SK-MEL-5 (cell line): ENCODE measurements around the gene AURKAIP1. TPM values are rescaled to one million over a fixed set of nuclear protein-coding genes. Genes with fewer than 3 reads are reported as not detected.
"Not testable (repeated sequence)": the region's sequence is repeated elsewhere in the genome, so short reads cannot be mapped to it uniquely, and the experiment has no call there.

ENCODE experiments used
- DNase-seq: peaks from one replicate; pipeline ENCODE4 v3.0.0-alpha.2; 2016; ENCODE audit warnings: low read depth, low spot score
- in situ Hi-C: cut with HindIII; loops from 2 replicates; pipeline ENCODE4 v1.10.0; 2016; ENCODE audit warnings: low sequenced_read_pairs, high pct_unique_total_duplicates, low pct_unique_long_range_greater_than_20kb
- total RNA-seq: library from RNA; depleted of rRNA; stranded (reverse); fragments of >200 nt; shearing (Covaris generic); gene quantifications from 2 replicates; pipeline ENCODE4 v1.2.3, GENCODE V29; 2014

AURKAIP1 gene
- total RNA-seq, 1 experiment from 2014 or later: 136 TPM

DNA sequence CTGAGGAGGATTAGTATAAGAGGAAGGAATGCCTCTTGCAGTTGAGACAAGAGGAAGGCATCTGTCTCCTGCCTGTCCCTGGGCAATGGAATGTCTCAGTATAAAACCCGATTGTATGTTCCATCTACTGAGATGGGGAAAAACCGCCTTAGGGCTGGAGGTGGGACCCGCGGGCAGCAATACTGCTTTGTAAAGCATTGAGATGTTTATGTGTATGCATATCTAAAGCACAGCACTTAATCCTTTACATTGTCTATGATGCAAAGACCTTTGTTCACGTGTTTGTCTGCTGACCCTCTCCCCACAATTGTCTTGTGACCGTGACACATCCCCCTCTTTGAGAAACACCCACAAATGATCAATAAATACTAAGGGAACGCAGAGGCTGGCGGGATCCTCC lies 35.2 kb upstream of the AURKAIP1 start:
- DNase-seq, in situ Hi-C loops: not testable (repeated sequence)

GRCh38 chr1:1407636-1408318 lies 32.8 kb upstream of the AURKAIP1 start:
- DNase-seq: peak; percentile 34
- in situ Hi-C loops: no loop called here

GRCh38 chr1:1406821-1407635 lies 32.0 kb upstream of the AURKAIP1 start, which contains the start of gene MRPL20:
MRPL20 (minus strand) TSS chr1:1407293; CDS start chr1:1407217, 76 bp downstream.
- peak; percentile 88 for DNase-seq
- in situ Hi-C loops: no loop called here

- in situ Hi-C loops: no loop called here
- no peak for DNase-seq
These were observed 31.3 kb upstream of the AURKAIP1 start for GRCh38 chr1:1406101-1406820.

GRCh38 chr1:1403653-1404052 lies 28.6 kb upstream of the AURKAIP1 start:
- in situ Hi-C loops: no loop called here
- DNase-seq: no peak

GRCh38 chr1:1402901-1403392 lies 27.9 kb upstream of the AURKAIP1 start:
- in situ Hi-C loops, DNase-seq: not testable (repeated sequence)

DNA sequence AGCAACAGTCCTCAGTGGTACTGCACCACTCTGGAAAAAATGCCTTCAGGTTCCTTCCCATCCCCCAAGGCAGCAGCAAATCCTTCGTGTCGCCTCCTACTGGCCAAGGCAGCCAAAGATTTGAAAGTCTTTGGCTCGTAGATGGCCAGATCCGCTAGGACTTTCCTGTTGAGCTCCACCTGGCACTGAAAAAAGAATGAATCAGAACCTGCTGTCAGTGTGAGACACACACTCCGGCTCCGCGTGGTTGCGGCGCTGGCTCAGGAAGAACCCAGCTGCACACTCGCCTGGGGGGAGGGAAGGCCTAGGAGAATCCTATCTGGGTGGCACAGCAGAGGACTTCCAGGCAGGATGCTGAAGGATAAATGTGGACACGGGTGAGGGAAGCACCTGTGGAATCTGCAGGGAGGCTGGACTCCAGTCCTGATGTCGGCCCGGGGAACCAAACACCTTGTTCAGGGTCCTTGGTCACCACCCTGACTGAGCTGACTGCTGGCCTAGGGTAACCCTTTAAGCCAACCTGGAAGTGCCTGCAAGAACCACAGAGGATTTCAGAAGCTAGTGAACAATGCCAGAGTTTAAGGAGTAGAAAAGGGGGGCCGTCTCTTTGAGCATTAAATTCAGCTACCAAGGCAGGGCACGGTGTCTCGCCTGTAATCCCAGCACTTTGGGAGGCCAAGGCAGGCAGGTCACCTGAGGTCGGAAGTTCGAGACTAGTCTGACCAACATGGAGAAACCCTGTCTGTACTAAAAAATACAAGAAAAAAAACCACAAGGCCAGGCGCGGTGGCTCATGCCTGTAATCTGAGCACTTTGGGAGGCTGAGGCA lies 27.3 kb upstream of the AURKAIP1 start:
- peak; percentile 77 for DNase-seq
- in situ Hi-C loops: no loop called here

DNA sequence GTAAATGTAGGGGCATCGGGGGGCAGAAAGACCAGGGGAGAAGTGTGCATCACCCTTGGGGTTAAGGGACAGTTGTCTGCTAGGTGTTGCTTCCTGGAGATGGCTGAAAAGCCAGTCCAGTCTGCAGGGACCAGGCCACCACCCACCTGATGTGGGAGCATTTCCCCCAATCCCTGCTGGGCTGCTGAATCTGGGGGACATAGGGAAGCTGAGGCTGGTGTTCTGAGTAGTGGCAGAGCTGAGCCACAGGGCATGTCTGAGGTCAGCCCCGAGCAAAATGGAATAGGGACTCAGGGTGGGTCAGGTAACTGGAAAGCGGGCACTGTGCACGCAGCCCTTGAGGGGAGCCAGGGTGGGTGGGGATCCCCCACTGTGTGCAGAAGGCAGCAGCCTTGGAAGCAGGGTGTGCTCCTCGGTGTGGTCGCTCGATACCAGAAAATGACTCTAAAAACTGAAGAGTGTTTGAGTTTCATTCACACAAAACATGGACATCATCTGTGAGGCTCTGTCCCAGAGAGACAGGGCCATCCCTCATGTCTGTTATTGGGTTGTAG lies 26.5 kb upstream of the AURKAIP1 start:
- in situ Hi-C loops: no loop called here
- no peak for DNase-seq

DNA sequence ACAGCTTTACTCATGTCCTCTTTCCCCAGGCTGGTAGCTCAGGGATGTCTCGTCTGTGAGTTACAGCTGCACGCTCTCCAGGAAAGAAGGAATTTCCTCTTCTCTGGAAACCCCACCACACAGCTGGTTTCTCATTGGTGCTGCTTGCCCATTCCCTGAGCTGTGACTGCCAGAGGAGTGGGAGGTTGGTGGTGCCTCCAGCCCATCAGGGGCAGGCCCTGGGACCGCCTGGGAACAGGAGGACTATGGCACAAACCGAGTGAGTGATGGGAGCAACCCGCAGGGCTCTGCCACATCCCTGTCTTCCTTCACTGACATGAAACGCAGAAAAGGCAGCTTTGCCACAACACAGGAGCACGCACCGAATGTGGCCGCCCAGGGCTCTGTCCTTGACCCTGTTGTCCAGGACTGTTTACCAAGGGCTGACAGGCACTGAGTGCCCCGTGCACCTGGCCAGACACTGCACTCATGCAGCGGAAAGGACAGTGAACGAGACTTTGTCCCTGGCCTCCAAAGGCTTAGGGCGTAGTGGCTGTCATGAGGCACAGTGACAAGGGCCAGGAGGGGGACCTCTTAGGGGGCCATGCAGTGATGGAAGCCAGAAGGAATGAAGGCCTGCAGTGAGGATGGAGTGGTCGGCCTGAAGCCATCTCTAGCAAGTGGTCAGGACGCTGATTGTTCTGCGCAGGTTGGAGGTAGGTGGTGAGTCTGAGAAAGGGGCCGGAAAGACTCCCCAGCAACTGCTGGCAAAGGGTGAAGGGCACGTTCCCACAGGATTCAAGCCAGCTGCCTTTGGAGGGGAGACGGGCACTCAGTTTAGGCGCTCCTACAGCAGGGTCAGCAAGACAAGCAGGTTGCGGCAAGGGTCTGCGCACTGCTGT lies 25.8 kb upstream of the AURKAIP1 start:
- no peak for DNase-seq
- in situ Hi-C loops: no loop called here

DNA sequence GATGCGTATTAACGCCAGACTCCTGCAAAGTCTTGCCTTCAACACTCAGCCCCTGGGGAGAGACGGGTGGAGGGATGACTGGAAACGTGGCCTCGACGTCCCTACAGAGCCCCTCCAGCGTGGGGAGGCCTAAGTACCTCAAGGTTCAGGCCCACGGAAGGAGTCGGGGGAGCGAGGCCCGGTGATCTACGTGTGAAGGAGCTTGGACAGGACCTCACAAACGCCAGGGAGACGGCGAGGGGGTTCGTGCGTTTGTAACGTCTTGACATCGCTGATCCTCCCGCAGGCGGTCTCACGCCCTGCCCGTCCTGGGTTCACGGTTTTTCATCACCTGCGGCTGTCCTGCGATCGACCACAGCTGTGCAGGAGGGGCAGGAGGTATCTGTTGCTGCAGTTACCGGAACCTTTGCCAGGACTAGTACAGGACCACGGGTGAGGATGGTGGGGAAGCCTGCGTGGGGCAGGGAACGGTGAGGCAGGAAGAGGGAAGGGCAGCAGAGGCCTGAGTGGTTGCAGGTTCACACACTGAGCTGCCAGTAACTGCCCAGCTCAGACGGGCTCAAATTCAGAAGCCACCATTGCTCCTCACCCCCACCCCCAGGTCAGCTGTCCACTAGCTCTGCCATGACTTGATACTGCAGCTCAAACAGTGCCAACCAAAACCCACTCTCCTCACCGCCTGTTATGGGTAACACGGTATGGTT lies 25.0 kb upstream of the AURKAIP1 start:
- no peak for DNase-seq
- in situ Hi-C loops: no loop called here

- in situ Hi-C loops: no loop called here
- peak; percentile 96 for DNase-seq
These were observed 24.3 kb upstream of the AURKAIP1 start, which contains the start of gene CCNL2 for GRCh38 chr1:1399187-1399871. CCNL2 (minus strand) TSS chr1:1399335; CDS start chr1:1399306, 29 bp downstream.

- no peak for DNase-seq
These were observed 23.7 kb upstream of the AURKAIP1 start for GRCh38 chr1:1398677-1399186.

DNA sequence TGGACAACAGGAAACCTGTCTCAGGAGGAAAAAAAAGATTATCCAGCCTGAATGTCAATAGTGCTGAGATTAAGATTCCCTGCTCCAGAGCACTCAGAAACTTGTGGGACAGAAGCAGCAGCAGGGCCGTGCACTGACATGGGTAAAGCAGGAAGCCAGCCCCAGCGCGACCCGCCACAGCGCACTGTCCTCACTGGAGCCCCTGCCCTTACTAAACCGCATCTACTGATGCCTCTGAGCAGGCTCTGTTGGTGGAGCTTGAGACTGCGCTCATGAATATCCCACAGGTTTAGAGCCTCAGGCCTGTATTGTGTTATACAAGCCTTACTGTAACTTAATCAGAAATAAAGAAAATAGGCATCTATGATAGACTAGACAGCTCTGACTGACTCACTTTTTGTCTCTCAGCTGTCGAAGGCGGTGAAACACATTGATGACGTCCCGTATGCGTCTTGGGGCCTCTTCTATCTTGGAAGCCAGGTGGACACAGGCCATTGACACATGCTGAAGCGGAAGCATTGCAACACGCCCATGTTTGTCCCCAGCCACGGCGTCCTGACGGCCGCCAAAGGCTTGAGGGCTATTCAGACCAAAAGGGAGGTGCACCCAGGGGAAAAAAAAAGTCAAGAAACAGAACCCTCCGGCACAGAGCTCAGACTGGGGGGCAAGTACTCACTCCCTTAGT lies 23.0 kb upstream of the AURKAIP1 start:
- in situ Hi-C loops: no loop called here
- DNase-seq: no peak

More at GRCh38 chr1:1398677-1399186, 23.7 kb upstream of the AURKAIP1 start:
- in situ Hi-C loops: no loop called here

DNA sequence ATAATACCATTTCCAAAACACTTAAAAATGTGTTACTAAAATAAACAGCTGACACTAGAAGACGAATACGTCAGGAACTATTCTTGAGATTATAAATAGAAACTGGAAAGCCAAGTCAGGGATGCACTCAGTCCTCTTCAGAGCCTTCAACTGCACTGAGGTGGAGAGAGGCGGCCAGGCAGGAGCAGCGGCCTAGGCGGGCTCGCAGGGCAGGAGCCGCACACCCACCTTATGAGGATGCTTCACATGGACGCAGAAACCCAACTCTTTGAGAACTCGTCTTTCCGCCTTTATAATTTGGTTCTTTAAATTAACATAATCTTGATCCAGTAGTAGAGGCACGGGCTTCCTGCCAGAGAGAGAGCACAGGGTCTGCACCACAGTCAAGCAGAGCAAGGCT lies 20.2 kb upstream of the AURKAIP1 start:
- in situ Hi-C loops: no loop called here

More for the DNA sequence above, 20.2 kb upstream of the AURKAIP1 start:
- DNase-seq: no peak
